ENCODE results near the gene GAPDHS. TPM values are rescaled to one million over a fixed set of nuclear protein-coding genes. Genes with fewer than 3 reads are reported as not detected.

The GAPDHS gene
- total and polyA plus RNA-seq, 8 donors, result not detected

DNA sequence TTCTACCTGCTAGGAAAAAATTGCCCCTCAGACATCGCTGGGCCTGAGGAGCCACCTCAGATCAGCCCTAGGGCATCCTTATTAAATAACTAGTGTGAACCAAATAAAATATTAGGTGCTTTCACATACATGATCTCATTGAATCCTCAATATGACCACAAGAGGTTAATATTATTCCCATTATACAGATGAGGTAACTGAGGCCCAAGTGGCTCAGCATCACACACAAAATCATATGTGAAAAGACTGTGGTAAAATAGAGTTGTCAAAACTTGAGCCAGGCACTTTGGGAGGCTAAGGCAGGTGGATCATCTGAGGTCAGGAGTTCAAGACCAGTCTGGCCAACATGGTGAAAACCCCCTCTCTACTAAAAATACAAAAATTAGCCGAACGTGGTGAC, 16.9 kb upstream of the GAPDHS start:
- TF ChIP-seq, protein P1, sequence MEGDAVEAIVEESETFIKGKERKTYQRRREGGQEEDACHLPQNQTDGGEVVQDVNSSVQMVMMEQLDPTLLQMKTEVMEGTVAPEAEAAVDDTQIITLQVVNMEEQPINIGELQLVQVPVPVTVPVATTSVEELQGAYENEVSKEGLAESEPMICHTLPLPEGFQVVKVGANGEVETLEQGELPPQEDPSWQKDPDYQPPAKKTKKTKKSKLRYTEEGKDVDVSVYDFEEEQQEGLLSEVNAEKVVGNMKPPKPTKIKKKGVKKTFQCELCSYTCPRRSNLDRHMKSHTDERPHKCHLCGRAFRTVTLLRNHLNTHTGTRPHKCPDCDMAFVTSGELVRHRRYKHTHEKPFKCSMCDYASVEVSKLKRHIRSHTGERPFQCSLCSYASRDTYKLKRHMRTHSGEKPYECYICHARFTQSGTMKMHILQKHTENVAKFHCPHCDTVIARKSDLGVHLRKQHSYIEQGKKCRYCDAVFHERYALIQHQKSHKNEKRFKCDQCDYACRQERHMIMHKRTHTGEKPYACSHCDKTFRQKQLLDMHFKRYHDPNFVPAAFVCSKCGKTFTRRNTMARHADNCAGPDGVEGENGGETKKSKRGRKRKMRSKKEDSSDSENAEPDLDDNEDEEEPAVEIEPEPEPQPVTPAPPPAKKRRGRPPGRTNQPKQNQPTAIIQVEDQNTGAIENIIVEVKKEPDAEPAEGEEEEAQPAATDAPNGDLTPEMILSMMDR (IDR thresholded peaks at IDR 0.05), result no peak
- DNase-seq (no peak), FAIRE-seq (no peak), ATAC-seq (no peak)
- WGBS, 2 donors, result 86 to 91% methylated on average over 3 of the region's 3 CpGs
- Histone ChIP-seq H3K27ac (no peak overlapping the region), H3K36me3 (no peaks in the 10 kb centered on the region), H3K4me1 (no peaks in the 10 kb centered on the region), H3K9me3 (no peaks in the 10 kb centered on the region), H3K4me3 (no peak overlapping the region), H3K27me3 (no peaks in the 10 kb centered on the region)
- intact Hi-C loops (cut with DNase I), result no loop called here

DNA sequence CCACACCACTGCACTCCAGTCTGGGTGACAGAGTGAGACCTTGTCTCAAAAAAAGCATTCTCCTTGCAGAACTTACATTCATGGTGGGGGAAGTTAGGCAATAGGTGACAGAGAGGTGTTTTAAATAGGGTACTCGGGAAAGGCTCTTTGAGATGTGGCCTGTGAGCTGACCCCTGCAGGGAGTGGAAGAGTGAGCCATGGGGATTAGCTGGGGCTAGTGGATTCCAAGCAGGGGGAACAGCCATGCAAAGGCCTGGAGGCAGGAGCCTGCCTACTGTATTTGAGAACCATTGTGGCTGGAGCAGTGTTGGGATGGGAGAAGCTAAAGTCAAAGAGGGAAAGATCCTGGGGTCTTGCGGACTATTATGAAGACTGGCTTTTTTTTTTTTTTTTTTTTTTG, 15.9 kb upstream of the GAPDHS start:
- Histone ChIP-seq H3K27ac (no peak overlapping the region), H3K9me3 (no peaks in the 10 kb centered on the region), H3K27me3 (no peaks in the 10 kb centered on the region), H3K36me3 (no peaks in the 10 kb centered on the region), H3K4me1 (no peaks in the 10 kb centered on the region), H3K4me3 (no peak overlapping the region)
- 86 to 89% methylated on average over 2 of the region's 2 CpGs for WGBS, 2 donors
- FAIRE-seq, result no peak
- intact Hi-C loops (cut with DNase I), result no loop called here
- no peak for ATAC-seq
- no peak for DNase-seq
- TF ChIP-seq, protein P1 (IDR thresholded peaks at IDR 0.05), result no peak

DNA sequence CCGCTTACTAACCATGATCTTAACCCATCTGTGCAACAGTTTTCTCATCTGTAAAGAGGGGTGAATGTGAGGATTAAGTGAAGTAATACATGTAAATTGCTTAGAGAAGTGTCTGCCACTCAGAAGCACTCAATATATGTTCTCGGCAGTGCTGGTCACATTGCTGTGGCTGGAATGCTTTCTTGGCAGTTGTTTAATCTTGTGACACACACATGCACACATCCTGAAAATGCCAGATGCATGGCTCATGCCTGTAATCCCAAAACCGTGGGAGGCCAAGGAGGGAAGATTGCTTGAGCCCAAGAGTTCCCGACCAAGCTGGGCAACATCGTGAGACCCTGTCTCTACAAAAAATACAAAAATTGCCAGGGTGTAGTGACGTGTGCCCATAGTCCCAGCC, 14.9 kb upstream of the GAPDHS start:
- Histone ChIP-seq H3K27me3 (no peaks in the 10 kb centered on the region), H3K9me3 (no peaks in the 10 kb centered on the region), H3K4me1 (no peaks in the 10 kb centered on the region), H3K4me3 (no peak overlapping the region), H3K36me3 (no peaks in the 10 kb centered on the region), H3K27ac (no peak overlapping the region)
- no peak for FAIRE-seq
- no peak for ATAC-seq
- WGBS, 2 donors, result 61 to 62% methylated on average over 6 of the region's 6 CpGs
- intact Hi-C loops (cut with DNase I), result no loop called here
- TF ChIP-seq, protein P1 (IDR thresholded peaks at IDR 0.05), result no peak
- no peak for DNase-seq

DNA sequence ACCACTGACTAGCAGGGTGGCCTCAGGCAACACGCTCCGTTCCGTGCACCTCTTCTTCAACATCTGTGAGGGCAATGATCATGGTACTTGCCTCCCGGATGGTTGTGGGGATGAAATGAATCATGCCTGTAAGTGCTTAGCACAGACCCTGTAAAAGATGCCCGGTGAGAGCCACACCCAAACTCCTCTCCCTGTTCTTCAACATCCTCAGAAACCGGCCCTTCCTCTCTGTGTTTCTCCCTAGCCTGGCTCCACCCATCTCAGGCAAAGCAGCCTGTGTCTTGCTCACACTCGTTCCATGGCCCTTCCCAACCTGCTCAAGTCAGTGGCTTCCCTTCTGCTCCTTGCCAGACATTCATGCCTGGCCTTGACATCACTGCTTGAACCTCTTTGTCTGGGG, 14.0 kb upstream of the GAPDHS start:
- Histone ChIP-seq H3K9me3 (no peaks in the 10 kb centered on the region), H3K36me3 (no peaks in the 10 kb centered on the region), H3K4me1 (no peaks in the 10 kb centered on the region), H3K4me3 (no peak overlapping the region), H3K27ac (no peak overlapping the region), H3K27me3 (no peaks in the 10 kb centered on the region)
- FAIRE-seq (no peak), ATAC-seq (no peak), DNase-seq (no peak)
- intact Hi-C loops (cut with DNase I), result no loop called here
- 54 to 57% methylated on average over 7 of the region's 7 CpGs for WGBS, 2 donors
- TF ChIP-seq, protein P1 (IDR thresholded peaks at IDR 0.05), result no peak

DNA sequence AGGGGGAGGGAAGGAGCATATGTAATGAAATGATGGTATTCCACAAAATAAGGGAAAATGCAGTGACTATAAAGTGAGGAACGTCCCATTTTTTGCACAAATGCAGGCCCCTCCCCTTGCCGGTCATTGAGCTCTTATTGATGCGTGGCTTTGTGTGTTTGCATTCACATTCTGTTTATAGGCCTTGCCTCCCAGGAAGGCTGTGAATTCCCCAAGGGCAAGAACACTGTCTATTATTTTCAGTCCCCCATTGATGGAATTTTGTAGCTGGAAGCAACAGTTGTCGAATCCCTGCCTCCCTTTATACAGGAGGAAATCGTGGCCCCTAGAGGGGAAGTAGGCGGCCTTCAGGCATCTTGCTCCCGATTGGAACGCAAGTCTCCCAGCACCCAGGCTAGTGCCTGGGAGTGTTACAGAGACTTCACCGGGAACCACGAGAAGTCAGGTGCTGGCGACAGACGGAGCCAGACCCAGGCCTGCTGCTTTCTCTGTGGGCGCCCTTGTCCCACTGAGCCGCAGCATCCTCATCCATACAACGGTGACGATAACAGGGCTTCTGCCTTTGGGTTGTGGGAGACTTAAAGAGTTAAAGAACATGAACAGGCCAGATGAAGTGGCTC, 12.0 kb upstream of the GAPDHS start:
- FAIRE-seq (no peak), ATAC-seq (no peak), DNase-seq (no peak)
- H3K9me3 ChIP-seq, result no peaks in the 10 kb centered on the region
- H3K4me1 ChIP-seq, result no peaks in the 10 kb centered on the region
- WGBS, 2 donors, result 66 to 70% methylated on average over 16 of the region's 16 CpGs
- H3K27ac ChIP-seq, result no peak overlapping the region
- no peaks in the 10 kb centered on the region for H3K27me3 ChIP-seq
- intact Hi-C loops (cut with DNase I), result no loop called here
- TF ChIP-seq, protein P1 (IDR thresholded peaks at IDR 0.05), result no peak
- H3K4me3 ChIP-seq, result no peak overlapping the region
- no peaks in the 10 kb centered on the region for H3K36me3 ChIP-seq

Data from pancreas (tissue), 10 donors.